Ishikawa (cell line): Measurements from ENCODE around the gene PPP1CC.

Source experiments
- CEBPB ChIP-seq: IDR thresholded peaks from 2 replicates; pipeline ENCODE4 v1.6.1; 2012
- CREB1 ChIP-seq: IDR thresholded peaks from 2 replicates; pipeline ENCODE4 v1.6.1; 2012; ENCODE audit warnings: low read depth
- EGR1 ChIP-seq: IDR thresholded peaks from 2 replicates; pipeline ENCODE4 v1.6.1; 2012
- EP300 ChIP-seq: IDR thresholded peaks from 2 replicates; pipeline ENCODE4 v1.6.1; 2012; ENCODE audit warnings: borderline replicate concordance
- FOXM1 ChIP-seq: IDR thresholded peaks from 2 replicates; pipeline ENCODE4 v1.6.1; 2012; ENCODE audit warnings: low read depth, borderline replicate concordance
- MAX ChIP-seq: IDR thresholded peaks from 2 replicates; pipeline ENCODE4 v1.6.1; 2012
- NFIC ChIP-seq: IDR thresholded peaks from 2 replicates; pipeline ENCODE4 v1.6.1; 2012
- RAD21 ChIP-seq: IDR thresholded peaks from 2 replicates; pipeline ENCODE4 v1.6.1; 2012; ENCODE audit warnings: low read depth
- REST ChIP-seq: IDR thresholded peaks from 2 replicates; pipeline ENCODE4 v1.6.1; 2012; ENCODE audit warnings: low read depth, mild to moderate bottlenecking
- TAF1 ChIP-seq: IDR thresholded peaks from 2 replicates; pipeline ENCODE4 v1.6.1; 2012; ENCODE audit warnings: low read depth, mild to moderate bottlenecking
- TCF12 ChIP-seq: IDR thresholded peaks from 2 replicates; pipeline ENCODE4 v1.6.1; 2012; ENCODE audit warnings: low read depth
- TEAD4 ChIP-seq: IDR thresholded peaks from 2 replicates; pipeline ENCODE4 v1.6.1; 2012
- USF1 ChIP-seq: IDR thresholded peaks from 2 replicates; pipeline ENCODE4 v1.6.1; 2012
- YY1 ChIP-seq: IDR thresholded peaks from 2 replicates; pipeline ENCODE4 v1.6.1; 2012; ENCODE audit warnings: low read depth
- ZBTB7A ChIP-seq: IDR thresholded peaks from 2 replicates; pipeline ENCODE4 v1.6.1; 2012; ENCODE audit warnings: low read depth

Gene PPP1CC

GRCh38 chr12:110680032-110680431, 62.7 kb downstream of the PPP1CC start:
- no peak for TF ChIP-seq YY1
- no peak for TF ChIP-seq TCF12

- TF ChIP-seq EP300 (no peak), NFIC (no peak), CREB1 (no peak), YY1 (no peak), EGR1 (no peak), TEAD4 (no peak), TCF12 (no peak), FOXM1 (no peak)
Measured at GRCh38 chr12:110679201-110679600, 63.5 kb downstream of the PPP1CC start.

- TF ChIP-seq ZBTB7A = no peak
- no peak for TF ChIP-seq EGR1
Measured at GRCh38 chr12:110677982-110678381, 64.7 kb downstream of the PPP1CC start.

- TF ChIP-seq USF1 (no peak), ZBTB7A (no peak), TEAD4 (no peak), TCF12 (no peak), MAX (no peak), TAF1 (no peak), CREB1 (no peak), REST (no peak), NFIC (no peak), EGR1 (no peak), YY1 (no peak), CEBPB (no peak), EP300 (no peak), RAD21 (no peak), FOXM1 (no peak)
Measured at GRCh38 chr12:110677206-110677911, 65.3 kb downstream of the PPP1CC start.

GRCh38 chr12:110676171-110676570, 66.5 kb downstream of the PPP1CC start:
- no peak for TF ChIP-seq TCF12

GRCh38 chr12:110670161-110670701, 72.5 kb downstream of the PPP1CC start:
- no peak for TF ChIP-seq REST
- no peak for TF ChIP-seq CREB1
- TF ChIP-seq EGR1 = no peak
